DOHH2 (cell line): ENCODE measurements around the gene ABLIM1.

ENCODE experiments used
- EZH2phosphoT487 ChIP-seq: fragments of 200-600 bp; sonication (generic); IDR thresholded peaks from 2 replicates; pipeline ENCODE4 v1.6.1; 2017; ENCODE audit warnings: borderline replicate concordance, mild to moderate bottlenecking, antibody characterized with exemption, low read length, moderate library complexity, mixed read lengths
- TF ChIP-seq, protein P1 (sequence below): fragments of 200-600 bp; sonication (generic); IDR thresholded peaks from one replicate; pipeline ENCODE4 v1.5.1; 2014; ENCODE audit warnings: antibody characterized with exemption, mild to moderate bottlenecking, low read depth, low read length; ENCODE audit not compliant: poor library complexity, severe bottlenecking

DNA sequence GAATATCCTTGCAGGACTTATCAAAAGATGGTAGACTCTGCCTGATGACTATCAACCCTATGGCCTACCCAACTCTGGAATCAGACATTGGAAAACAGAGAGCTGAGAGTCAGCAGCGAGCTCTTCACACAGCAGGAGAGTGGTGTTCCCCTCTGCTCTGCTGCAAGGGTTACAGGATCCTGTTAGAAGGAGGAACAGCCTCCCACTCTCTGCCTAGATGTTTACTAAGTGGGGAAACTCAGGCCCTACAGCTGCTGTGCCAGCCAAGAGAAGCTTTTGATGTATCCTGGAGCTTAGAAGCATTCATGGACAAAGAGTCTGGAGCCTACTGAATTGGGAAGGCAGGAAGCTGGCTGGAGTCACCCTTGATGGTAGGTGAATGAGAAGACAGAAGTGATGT lies 104.6 kb downstream of the ABLIM1 start:
- TF ChIP-seq, protein P1, sequence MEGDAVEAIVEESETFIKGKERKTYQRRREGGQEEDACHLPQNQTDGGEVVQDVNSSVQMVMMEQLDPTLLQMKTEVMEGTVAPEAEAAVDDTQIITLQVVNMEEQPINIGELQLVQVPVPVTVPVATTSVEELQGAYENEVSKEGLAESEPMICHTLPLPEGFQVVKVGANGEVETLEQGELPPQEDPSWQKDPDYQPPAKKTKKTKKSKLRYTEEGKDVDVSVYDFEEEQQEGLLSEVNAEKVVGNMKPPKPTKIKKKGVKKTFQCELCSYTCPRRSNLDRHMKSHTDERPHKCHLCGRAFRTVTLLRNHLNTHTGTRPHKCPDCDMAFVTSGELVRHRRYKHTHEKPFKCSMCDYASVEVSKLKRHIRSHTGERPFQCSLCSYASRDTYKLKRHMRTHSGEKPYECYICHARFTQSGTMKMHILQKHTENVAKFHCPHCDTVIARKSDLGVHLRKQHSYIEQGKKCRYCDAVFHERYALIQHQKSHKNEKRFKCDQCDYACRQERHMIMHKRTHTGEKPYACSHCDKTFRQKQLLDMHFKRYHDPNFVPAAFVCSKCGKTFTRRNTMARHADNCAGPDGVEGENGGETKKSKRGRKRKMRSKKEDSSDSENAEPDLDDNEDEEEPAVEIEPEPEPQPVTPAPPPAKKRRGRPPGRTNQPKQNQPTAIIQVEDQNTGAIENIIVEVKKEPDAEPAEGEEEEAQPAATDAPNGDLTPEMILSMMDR, result no peak
- no peak for TF ChIP-seq EZH2phosphoT487
